Measurements from ENCODE around the gene CEP55. TPM values are rescaled to one million over a fixed set of nuclear protein-coding genes. Genes with fewer than 3 reads are reported as not detected.

CEP55 gene
- polyA plus RNA-seq, 4 donors: 0.27 to 21.7 (median 3.2) TPM

Other genes starting within 250 kb of the CEP55 start
- gene MYOF, start 14.3 kb upstream of the CEP55 start, polyA plus RNA-seq: 10 to 100 TPM in 2 of 4 donors, 1 to 10 TPM in 2; 1.6 to 20.6 (median 9.4) TPM
- 1 to 10 TPM in 1 of 4 donors, under 1 TPM in 2, not detected in 1; 0.45 to 1.3 (median 0.99) TPM for gene FFAR4, start 70.1 kb downstream of the CEP55 start, polyA plus RNA-seq
- gene RBP4, start 104.6 kb downstream of the CEP55 start, polyA plus RNA-seq: 100 to 1,000 TPM in 1 of 4 donors, 10 to 100 TPM in 1, 1 to 10 TPM in 2; 1.6 to 111 (median 14.0) TPM
- under 1 TPM in 1 of 4 donors, not detected in 3; 0.28 TPM for gene PDE6C, start 115.9 kb downstream of the CEP55 start, polyA plus RNA-seq
- gene FRA10AC1, start 206.0 kb downstream of the CEP55 start, polyA plus RNA-seq: 10 to 100 TPM in 1 of 4 donors, 1 to 10 TPM in 3; 5.1 to 24.3 (median 7.0) TPM